KMS-11 (cell line): ENCODE measurements around the gene C2CD2.

Source experiments
- H2AFZ ChIP-seq: fragments of 200-600 bp; sonication (generic); 2 replicates; pipeline ENCODE4 v1.6.1; 2016; ENCODE audit warnings: antibody characterized with exemption, mixed run types, low read depth
- H3K27ac ChIP-seq: fragments of 200-600 bp; sonication (generic); 2 replicates; pipeline ENCODE4 v1.6.1; 2016; ENCODE audit warnings: mild to moderate bottlenecking, mixed run types
- H3K27me3 ChIP-seq: fragments of 200-600 bp; sonication (generic); 2 replicates; pipeline ENCODE4 v1.6.1; 2017; ENCODE audit warnings: mild to moderate bottlenecking, low read depth, mixed run types, moderate library complexity; ENCODE audit not compliant: insufficient read depth
- H3K36me3 ChIP-seq: fragments of 200-600 bp; sonication (generic); 2 replicates; pipeline ENCODE4 v1.6.1; 2017; ENCODE audit warnings: mild to moderate bottlenecking, mixed run types; ENCODE audit not compliant: insufficient read depth
- H3K4me1 ChIP-seq: fragments of 200-600 bp; sonication (generic); 2 replicates; pipeline ENCODE4 v1.6.1; 2016; ENCODE audit warnings: mild to moderate bottlenecking, low read depth, mixed run types; ENCODE audit not compliant: poor library complexity, severe bottlenecking
- H3K4me2 ChIP-seq: fragments of 200-600 bp; sonication (generic); 2 replicates; pipeline ENCODE4 v1.7.0; 2016; ENCODE audit warnings: mild to moderate bottlenecking, mixed run types
- H3K4me3 ChIP-seq: fragments of 200-600 bp; sonication (generic); IDR thresholded peaks from 2 replicates; pipeline ENCODE4 v1.6.1; 2017; ENCODE audit warnings: low read depth, low read length, mixed read lengths; ENCODE audit not compliant: insufficient read depth
- H3K79me2 ChIP-seq: fragments of 200-600 bp; sonication (generic); 2 replicates; pipeline ENCODE4 v1.6.1; 2016; ENCODE audit warnings: low read depth, mixed run types; ENCODE audit not compliant: insufficient read depth
- H3K9ac ChIP-seq: fragments of 200-600 bp; sonication (generic); 2 replicates; pipeline ENCODE4 v1.6.1; 2016; ENCODE audit warnings: mild to moderate bottlenecking, mixed run types
- H4K20me1 ChIP-seq: fragments of 200-600 bp; sonication (generic); 2 replicates; pipeline ENCODE4 v1.6.1; 2016; ENCODE audit warnings: mild to moderate bottlenecking, mixed run types; ENCODE audit not compliant: insufficient read depth
- CTCF ChIP-seq: fragments of 200-600 bp; sonication (generic); conservative IDR thresholded peaks from 2 replicates; pipeline ENCODE4 v1.6.1; 2017; ENCODE audit warnings: low read depth, mild to moderate bottlenecking, antibody characterized with exemption, low read length, moderate library complexity, mixed read lengths

C2CD2 gene

GRCh38 chr21:41851090-41851790, 102.6 kb downstream of the C2CD2 start:
- no peak overlapping the region for H3K4me3 ChIP-seq
- no peaks in the 10 kb centered on the region for H3K36me3 ChIP-seq
- H3K79me2 ChIP-seq: no peaks in the 10 kb centered on the region
- H3K4me1 ChIP-seq: no peaks in the 10 kb centered on the region
- TF ChIP-seq CTCF: no peak
- H3K9ac ChIP-seq: no peak overlapping the region
- H3K4me2 ChIP-seq: no peak overlapping the region
- H3K27me3 ChIP-seq: no peaks in the 10 kb centered on the region
- H3K27ac ChIP-seq: no peak overlapping the region
- H2AFZ ChIP-seq: no peak overlapping the region
- H4K20me1 ChIP-seq: no peaks in the 10 kb centered on the region

- Histone ChIP-seq H3K27me3 (no peaks in the 10 kb centered on the region), H3K36me3 (no peaks in the 10 kb centered on the region), H3K4me1 (no peaks in the 10 kb centered on the region), H4K20me1 (no peaks in the 10 kb centered on the region), H3K27ac (no peak overlapping the region), H3K9ac (no peak overlapping the region), H3K79me2 (no peaks in the 10 kb centered on the region), H3K4me3 (no peak overlapping the region), H2AFZ (no peak overlapping the region), H3K4me2 (no peak overlapping the region)
- no peak for TF ChIP-seq CTCF
Observed at GRCh38 chr21:41850085-41850484, 103.7 kb downstream of the C2CD2 start.

DNA sequence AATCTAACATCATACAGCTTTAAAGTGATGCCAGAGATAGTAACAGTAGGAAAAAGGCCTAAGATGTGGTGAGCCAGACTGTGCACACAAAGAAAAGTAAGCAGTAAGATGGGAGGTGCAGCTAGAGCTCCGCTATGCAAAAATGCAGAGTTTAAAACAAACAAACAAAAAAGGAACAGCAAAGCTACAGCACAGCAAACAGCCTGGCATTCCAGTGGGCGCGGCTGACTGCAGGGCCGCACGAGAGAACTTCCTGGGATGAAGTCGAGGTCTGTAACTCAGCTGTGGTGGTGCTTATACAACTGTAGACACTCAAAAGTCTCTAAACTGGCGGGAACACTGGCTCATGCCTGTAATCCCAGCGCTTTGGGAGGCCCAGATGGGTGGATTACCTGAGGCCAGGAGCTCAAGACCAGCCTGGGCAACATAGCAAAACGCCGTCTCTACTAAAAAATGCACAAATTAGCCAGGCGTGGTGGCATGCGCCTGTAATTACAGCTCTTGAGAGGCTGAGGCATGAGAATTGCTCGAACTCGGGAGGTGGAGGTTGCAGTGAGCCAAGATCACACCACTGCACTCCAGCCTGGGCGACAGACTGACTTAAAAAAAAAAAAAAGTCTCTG, 104.7 kb downstream of the C2CD2 start:
- H3K27ac ChIP-seq: no peak overlapping the region
- H4K20me1 ChIP-seq: no peaks in the 10 kb centered on the region
- H3K79me2 ChIP-seq: no peaks in the 10 kb centered on the region
- H3K4me3 ChIP-seq: no peak overlapping the region
- no peaks in the 10 kb centered on the region for H3K27me3 ChIP-seq
- H2AFZ ChIP-seq: no peak overlapping the region
- no peaks in the 10 kb centered on the region for H3K36me3 ChIP-seq
- no peak overlapping the region for H3K4me2 ChIP-seq
- no peak overlapping the region for H3K9ac ChIP-seq
- H3K4me1 ChIP-seq: no peaks in the 10 kb centered on the region
- TF ChIP-seq CTCF: no peak

GRCh38 chr21:41848533-41848932, 105.3 kb downstream of the C2CD2 start:
- Histone ChIP-seq H3K27ac (no peak overlapping the region), H2AFZ (no peak overlapping the region), H3K79me2 (no peaks in the 10 kb centered on the region), H4K20me1 (no peaks in the 10 kb centered on the region), H3K27me3 (no peaks in the 10 kb centered on the region), H3K4me2 (no peak overlapping the region), H3K4me3 (no peak overlapping the region), H3K9ac (no peak overlapping the region), H3K36me3 (no peaks in the 10 kb centered on the region), H3K4me1 (no peaks in the 10 kb centered on the region)
- no peak for TF ChIP-seq CTCF
